Neural cell (in vitro differentiated cells): ENCODE measurements around the gene SAV1.

Experiments
- CTCF ChIP-seq: fragments of 450-650 bp; IDR thresholded peaks from 2 replicates; pipeline ENCODE4 v1.5.1; 2014; ENCODE audit warnings: antibody characterized with exemption, mild to moderate bottlenecking, moderate library complexity; ENCODE audit not compliant: poor library complexity, severe bottlenecking
- EP300 ChIP-seq: fragments of 450-650 bp; conservative IDR thresholded peaks from 2 replicates; pipeline ENCODE4 v1.6.1; 2014; ENCODE audit warnings: antibody characterized with exemption, mild to moderate bottlenecking, moderate library complexity; ENCODE audit not compliant: poor library complexity, severe bottlenecking
- EZH2 ChIP-seq: fragments of 200-600, 300-800 bp; shearing (Covaris generic), sonication (generic); IDR thresholded peaks from 2 replicates; pipeline ENCODE4 v1.6.1; 2014; ENCODE audit warnings: antibody characterized with exemption, low read length, borderline replicate concordance, mild to moderate bottlenecking; ENCODE audit not compliant: insufficient read depth, poor library complexity, severe bottlenecking
- POLR2AphosphoS5 ChIP-seq: IDR thresholded peaks from 2 replicates; pipeline ENCODE4 v1.6.1; 2012
- REST ChIP-seq: IDR thresholded peaks from 2 replicates; pipeline ENCODE4 v1.6.1; 2012; ENCODE audit warnings: borderline replicate concordance
- SMC3 ChIP-seq: fragments of 450-650 bp; conservative IDR thresholded peaks from 2 replicates; pipeline ENCODE4 v1.6.1; 2014; ENCODE audit warnings: antibody characterized with exemption, mild to moderate bottlenecking, moderate library complexity; ENCODE audit not compliant: poor library complexity
- TAF1 ChIP-seq: IDR thresholded peaks from 2 replicates; pipeline ENCODE4 v1.6.1; 2012; ENCODE audit warnings: low read depth

GRCh38 chr14:50659327-50659974, 8.7 kb downstream of the SAV1 start:
- TF ChIP-seq POLR2AphosphoS5 (no peak), EP300 (no peak), CTCF (no peak), TAF1 (no peak), EZH2 (no peak), SMC3 (no peak), REST (no peak)
